Measurements from ENCODE around the gene SREBF1.

DNA sequence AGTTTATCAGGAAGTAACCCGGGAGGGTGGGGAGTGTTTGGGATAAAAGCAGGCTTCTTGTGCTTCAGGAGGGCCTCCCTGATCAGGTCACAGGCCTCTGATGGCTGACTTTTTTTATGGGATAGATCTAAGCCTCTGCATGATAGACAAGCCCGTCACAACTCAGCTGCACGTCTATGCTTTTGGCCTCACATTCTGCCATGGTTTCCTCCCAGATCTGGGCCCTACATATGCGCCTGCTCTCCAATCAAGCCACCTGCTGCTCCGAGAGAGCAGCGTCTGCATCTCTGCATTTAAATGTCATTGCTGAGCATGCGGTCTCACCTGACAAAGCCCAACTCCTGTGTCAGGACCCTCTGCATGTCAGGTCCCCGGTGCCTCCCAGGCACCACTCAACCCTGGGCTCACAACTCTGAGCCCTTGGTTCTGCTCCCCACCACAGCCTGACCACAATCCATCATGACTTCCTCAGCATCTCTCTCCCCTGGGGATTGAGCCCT lies 45.3 kb upstream of the SREBF1 start:
- TF ChIP-seq, protein P1, sequence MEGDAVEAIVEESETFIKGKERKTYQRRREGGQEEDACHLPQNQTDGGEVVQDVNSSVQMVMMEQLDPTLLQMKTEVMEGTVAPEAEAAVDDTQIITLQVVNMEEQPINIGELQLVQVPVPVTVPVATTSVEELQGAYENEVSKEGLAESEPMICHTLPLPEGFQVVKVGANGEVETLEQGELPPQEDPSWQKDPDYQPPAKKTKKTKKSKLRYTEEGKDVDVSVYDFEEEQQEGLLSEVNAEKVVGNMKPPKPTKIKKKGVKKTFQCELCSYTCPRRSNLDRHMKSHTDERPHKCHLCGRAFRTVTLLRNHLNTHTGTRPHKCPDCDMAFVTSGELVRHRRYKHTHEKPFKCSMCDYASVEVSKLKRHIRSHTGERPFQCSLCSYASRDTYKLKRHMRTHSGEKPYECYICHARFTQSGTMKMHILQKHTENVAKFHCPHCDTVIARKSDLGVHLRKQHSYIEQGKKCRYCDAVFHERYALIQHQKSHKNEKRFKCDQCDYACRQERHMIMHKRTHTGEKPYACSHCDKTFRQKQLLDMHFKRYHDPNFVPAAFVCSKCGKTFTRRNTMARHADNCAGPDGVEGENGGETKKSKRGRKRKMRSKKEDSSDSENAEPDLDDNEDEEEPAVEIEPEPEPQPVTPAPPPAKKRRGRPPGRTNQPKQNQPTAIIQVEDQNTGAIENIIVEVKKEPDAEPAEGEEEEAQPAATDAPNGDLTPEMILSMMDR (IDR thresholded peaks at IDR 0.05), result no peak
- TF ChIP-seq POLR2A (IDR thresholded peaks at IDR 0.05), result no peak
- TF ChIP-seq POLR2AphosphoS5 (IDR thresholded peaks at IDR 0.05), result no peak
- TF ChIP-seq EP300 (IDR thresholded peaks at IDR 0.05), result no peak

Data from stomach (tissue), 4 donors.